GM12874 (cell line): Measurements from ENCODE around the gene PREX1.

Experiments used
- TF ChIP-seq, protein P1 (sequence below): IDR thresholded peaks from 2 replicates; pipeline ENCODE4 v1.5.1; 2011; ENCODE audit warnings: low read depth, mild to moderate bottlenecking, control low read depth, low read length, moderate library complexity; ENCODE audit not compliant: insufficient read depth

PREX1 gene

DNA sequence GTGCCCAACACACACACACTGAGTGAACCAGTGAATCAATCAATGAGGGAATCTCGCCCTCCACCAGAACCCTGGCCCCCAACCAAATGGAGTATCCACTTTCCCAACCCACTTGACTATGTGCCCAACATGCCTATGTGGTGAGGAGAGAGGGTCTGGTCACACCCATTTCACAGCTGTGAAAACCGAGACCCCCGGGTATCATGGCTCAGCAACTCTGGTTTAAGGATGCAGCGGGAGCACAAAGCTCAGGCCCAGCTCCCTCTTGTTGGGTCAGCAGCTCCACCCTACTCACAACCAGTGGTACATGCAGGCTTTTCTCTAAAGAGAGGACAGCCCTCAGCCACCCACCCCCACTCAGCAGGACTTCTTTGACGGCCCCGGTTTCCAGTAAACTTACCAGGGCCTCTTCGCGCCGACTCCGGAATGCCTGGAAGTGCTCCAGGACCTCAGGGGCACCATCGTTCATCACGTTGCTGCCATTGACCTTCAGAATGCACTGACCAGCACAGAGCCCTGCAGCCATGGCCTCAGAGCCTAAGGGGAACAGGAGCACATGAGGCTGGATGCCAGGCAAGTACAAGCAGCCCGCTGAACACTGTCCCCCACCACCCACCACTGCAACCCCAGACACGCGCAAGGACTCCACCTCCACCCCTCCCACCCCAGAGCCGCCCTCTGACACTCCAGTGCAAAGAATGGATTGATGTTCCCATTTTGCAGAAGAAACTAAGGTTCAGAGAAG is 174.7 kb downstream of the PREX1 start:
- TF ChIP-seq, protein P1, sequence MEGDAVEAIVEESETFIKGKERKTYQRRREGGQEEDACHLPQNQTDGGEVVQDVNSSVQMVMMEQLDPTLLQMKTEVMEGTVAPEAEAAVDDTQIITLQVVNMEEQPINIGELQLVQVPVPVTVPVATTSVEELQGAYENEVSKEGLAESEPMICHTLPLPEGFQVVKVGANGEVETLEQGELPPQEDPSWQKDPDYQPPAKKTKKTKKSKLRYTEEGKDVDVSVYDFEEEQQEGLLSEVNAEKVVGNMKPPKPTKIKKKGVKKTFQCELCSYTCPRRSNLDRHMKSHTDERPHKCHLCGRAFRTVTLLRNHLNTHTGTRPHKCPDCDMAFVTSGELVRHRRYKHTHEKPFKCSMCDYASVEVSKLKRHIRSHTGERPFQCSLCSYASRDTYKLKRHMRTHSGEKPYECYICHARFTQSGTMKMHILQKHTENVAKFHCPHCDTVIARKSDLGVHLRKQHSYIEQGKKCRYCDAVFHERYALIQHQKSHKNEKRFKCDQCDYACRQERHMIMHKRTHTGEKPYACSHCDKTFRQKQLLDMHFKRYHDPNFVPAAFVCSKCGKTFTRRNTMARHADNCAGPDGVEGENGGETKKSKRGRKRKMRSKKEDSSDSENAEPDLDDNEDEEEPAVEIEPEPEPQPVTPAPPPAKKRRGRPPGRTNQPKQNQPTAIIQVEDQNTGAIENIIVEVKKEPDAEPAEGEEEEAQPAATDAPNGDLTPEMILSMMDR = no peak

DNA sequence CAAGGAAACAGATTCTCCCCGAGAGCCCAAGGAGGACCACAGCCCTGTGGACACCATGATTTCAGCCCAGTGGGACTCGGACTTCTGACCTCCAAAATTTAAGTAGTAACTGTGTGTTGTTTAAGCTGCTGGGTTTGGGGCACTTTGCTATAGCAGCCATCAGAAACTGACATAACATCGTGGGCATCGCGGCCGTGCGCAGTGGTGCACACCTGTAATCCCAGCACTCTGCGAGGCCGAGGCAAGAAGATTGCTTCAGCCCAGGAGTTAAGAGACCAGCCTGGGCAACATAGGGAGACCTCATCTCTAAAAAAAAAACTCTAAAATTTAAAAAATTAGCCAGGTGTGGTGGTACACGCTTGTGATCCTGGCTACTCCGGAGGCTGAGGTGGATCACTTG is 175.8 kb downstream of the PREX1 start:
- TF ChIP-seq, protein P1 = no peak

DNA sequence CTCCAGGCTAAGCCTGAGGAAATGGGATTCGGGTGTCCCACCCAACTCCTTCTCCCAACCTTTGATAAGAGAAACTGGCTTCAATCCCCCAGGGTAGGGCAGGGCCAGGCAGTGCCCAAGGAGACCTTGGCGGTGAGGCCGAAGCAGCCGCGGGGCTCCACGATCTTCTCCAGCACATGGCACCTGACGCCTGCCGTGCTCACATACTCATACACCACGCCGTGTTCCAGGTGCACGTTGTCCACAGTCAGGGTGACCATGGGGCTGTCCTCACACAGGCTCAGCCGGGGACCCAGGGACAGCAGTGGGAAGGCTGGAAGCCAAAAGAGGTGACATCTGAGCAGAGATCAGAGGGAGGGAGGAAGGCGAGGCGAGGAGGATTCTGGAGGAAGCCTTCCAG is 176.5 kb downstream of the PREX1 start:
- TF ChIP-seq, protein P1 = no peak

DNA sequence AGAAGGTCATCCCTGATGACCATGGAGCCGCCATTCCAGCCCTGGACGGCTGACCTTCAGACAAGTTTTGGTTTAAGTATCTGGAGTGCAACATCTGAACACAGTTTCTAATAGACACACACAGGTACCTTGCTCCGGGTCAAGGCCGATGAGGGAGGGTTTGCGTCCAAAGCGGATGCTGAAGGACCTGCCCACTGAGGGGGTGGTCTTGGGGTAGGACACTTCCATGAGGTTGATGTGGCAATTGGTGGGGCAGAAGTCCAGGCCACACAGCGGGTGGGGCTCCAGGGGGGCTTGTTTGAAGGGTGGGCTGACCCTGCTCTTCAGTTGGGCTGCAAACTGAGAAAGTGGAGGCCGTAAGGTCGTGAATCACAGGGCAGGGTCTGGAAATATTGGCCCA is 177.9 kb downstream of the PREX1 start:
- TF ChIP-seq, protein P1 = no peak

DNA sequence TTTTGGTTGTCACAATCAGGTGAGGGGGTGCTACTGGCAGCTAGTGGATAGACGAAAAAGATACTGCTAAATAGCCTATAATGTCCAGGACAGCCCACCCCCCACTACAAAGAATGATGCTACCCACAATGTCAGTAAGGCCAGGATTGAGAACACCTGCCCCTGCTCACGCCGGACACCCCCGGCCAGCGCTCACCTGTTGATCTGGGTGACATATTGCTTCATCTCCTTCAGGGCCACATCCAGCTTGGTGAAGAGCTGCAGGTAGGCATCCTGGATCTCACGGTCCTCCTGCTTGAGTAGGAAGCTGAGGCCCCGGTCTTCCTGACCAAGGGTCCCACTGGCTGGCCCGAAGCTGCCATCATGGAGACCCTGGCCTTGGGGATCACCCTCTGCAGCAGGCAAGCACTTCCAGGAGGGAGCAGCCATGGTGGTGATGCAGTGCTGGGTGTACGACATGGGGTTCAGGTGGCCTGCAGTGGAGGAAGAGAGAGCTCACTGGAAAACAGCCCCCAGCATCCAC is 178.6 kb downstream of the PREX1 start:
- TF ChIP-seq, protein P1 = no peak

DNA sequence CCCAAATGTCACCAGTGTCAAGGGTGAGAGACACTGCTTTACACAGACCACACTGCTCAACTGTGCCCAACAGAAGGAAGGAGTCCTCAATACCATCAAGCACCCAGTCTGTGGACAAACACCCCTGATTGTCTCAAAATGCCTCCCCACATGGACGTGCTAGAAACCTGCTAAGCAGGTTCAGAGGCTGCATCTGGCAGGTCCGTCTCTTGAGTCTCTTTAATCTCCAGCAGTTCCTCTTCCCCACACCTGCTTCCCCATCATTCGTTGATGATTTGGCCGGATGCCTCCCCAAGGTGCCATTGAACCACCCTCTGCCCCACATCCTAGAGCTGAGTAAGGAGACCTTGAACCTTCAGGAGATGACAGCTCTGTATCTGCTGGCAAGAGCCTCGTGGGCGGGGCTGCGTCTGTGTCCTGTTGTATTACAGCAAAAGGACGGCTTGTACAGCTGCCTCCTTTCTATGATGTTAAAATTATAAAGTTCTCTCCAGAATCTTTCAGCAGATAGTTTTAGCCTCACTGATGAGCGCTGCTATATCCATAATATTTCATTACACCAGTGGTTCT is 179.2 kb downstream of the PREX1 start:
- TF ChIP-seq, protein P1 = no peak

DNA sequence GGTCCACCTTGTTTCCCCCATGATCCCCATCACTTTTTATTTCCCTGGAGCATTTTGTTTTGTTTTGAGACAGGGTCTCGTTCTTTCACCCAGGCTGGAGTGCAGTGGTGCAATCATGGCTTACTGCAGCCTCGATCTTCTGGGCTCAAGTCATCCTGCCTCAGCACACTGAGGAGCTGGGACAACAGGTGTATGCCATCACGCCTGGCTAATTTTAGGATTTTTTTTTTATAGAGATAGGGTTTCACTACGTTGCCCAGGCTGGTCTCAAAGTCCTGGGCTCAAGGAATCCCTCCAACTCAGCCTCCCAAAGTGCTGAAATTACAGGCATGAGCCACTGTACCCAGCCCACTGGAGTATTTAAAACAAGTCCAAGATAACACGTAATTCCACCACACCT is 179.9 kb downstream of the PREX1 start:
- TF ChIP-seq, protein P1 = no peak
